ENCODE results near the gene B4GALT1.

The B4GALT1 gene

DNA sequence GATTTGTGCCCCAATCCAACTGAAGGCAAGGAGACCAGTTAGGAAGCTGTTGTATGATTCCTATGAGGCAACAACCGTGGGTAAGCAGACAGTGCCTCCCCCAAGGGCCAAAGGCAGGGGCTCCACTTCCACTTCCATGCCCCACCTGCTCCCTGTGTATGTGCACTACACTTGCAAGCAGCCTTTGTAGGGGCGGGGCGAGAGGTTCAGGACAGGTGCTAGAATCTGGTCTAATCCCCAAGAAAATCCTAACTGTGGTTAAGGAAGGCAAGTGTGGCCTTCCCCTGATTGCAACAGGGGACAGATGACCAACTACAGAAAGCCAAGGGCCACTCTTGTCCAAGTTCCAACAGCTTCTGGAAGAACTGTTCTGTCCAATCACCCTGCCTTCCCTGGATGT, 41.7 kb downstream of the B4GALT1 start:
- H3K9me3 ChIP-seq (ENCODE audit: insufficient read depth, low read depth, low read length) = no peaks in the 10 kb centered on the region
- WGBS = 91% methylated on average over 3 of the region's 3 CpGs
- no peaks in the 10 kb centered on the region for H3K27me3 ChIP-seq (ENCODE audit: insufficient read depth, low read length)
- H3K36me3 ChIP-seq (ENCODE audit: insufficient read depth, low read length) = no peaks in the 10 kb centered on the region; the same call in 1 of the 2 replicates
- no peak overlapping the region for H3K27ac ChIP-seq (ENCODE audit: low read depth, low read length)
- H3K4me3 ChIP-seq (ENCODE audit: low read length) = no peak overlapping the region
- no peaks in the 10 kb centered on the region for H3K4me1 ChIP-seq (ENCODE audit: insufficient read depth, low read length)
- H3K9ac ChIP-seq (ENCODE audit: low read depth, low read length) = no peak overlapping the region

DNA sequence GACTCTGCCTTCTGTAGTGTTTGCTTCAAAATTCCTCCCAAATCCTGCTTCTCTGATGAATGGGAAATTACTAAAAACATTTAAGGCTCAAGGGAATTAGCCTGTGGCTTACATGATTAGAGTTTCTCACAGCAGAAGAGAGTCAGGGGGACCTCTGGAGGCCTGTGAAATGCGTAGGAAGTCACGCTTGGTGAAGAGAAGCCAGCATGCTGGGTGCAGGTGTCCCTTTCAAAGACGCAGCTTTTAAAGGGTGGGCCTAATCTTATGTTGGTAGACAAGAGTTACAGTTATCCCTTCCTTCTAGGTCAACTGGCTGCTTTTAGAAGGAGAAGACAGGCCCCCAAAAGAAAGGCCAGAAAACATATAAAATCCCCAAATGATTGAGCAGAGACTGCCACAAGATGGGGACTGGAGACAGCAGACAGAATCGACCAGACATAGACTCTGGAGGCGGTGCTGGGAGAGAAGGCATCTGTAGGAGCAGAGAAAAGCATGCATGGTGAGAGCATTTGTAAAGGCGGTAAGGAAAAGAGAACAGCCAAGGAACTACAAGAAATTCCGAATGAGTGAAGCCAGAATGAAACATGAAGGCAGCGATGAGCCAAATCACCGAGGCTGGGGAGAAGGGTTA, 42.3 kb downstream of the B4GALT1 start:
- H3K9me3 ChIP-seq (ENCODE audit: insufficient read depth, low read depth, low read length) = no peaks in the 10 kb centered on the region
- no peaks in the 10 kb centered on the region; the same call in 1 of the 2 replicates for H3K36me3 ChIP-seq (ENCODE audit: insufficient read depth, low read length)
- 89% methylated on average over 9 of the region's 9 CpGs for WGBS
- H3K4me3 ChIP-seq (ENCODE audit: low read length) = no peak overlapping the region
- no peak overlapping the region for H3K27ac ChIP-seq (ENCODE audit: low read depth, low read length)
- no peaks in the 10 kb centered on the region for H3K4me1 ChIP-seq (ENCODE audit: insufficient read depth, low read length)
- H3K27me3 ChIP-seq (ENCODE audit: insufficient read depth, low read length) = no peaks in the 10 kb centered on the region
- no peak overlapping the region for H3K9ac ChIP-seq (ENCODE audit: low read depth, low read length)

DNA sequence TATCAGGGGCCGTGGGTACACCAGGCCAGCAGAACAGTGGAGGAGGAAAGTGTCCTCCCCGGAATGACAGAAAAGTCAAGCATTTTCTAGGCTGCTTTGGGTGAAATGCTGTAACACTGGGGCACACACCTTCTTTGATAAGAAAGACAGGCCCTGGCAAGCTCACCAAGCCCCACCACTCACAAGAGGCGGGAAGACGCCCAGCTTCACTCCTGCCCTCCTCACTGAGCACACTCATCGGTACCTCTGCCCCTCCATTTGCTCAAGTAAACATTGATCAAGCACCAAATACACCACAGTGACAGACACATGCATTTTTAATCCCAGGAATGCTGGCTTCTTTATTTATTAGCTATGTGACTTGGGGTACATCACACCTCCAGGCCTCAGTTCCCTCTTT, 43.1 kb downstream of the B4GALT1 start:
- no peak overlapping the region for H3K9ac ChIP-seq (ENCODE audit: low read depth, low read length)
- H3K4me1 ChIP-seq (ENCODE audit: insufficient read depth, low read length) = no peaks in the 10 kb centered on the region
- no peak overlapping the region for H3K4me3 ChIP-seq (ENCODE audit: low read length)
- 93% methylated on average over 5 of the region's 5 CpGs for WGBS
- no peaks in the 10 kb centered on the region; the same call in 1 of the 2 replicates for H3K36me3 ChIP-seq (ENCODE audit: insufficient read depth, low read length)
- no peaks in the 10 kb centered on the region for H3K9me3 ChIP-seq (ENCODE audit: insufficient read depth, low read depth, low read length)
- H3K27me3 ChIP-seq (ENCODE audit: insufficient read depth, low read length) = no peaks in the 10 kb centered on the region
- no peak overlapping the region for H3K27ac ChIP-seq (ENCODE audit: low read depth, low read length)

DNA sequence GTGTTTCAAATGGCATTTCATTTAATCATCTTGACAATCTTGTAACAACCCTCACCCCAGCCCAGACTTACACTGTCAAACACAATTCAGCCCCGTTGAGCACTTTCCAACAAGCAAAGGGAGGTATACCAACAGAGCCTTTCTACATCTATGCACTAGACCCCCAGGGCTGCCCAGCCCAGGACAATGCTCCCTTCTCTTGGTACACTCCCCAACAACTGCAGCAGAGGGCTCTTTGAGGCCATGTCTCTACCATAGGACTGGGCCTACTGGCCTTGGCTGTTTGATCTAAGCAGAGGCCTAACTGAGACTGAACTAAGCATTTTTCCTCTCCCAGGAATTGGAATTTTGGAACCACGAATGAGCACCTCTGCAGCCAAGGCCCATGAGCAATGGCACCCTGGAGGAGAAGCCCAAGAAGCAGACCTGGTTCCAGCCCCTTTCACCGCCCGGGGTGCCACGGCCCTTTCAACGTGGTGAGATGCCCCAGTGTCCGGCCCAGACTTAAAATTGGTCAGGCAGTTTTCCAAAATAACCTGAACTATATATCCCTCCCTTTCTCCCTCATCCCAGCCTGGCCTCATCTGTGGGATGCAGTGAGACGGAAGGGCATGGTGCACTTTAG, 43.6 kb downstream of the B4GALT1 start:
- Histone ChIP-seq H3K36me3 (ENCODE audit: insufficient read depth, low read length) (no peaks in the 10 kb centered on the region; the same call in 1 of the 2 replicates), H3K4me3 (ENCODE audit: low read length) (no peak overlapping the region), H3K27me3 (ENCODE audit: insufficient read depth, low read length) (no peaks in the 10 kb centered on the region), H3K9me3 (ENCODE audit: insufficient read depth, low read depth, low read length) (no peaks in the 10 kb centered on the region), H3K9ac (ENCODE audit: low read depth, low read length) (no peak overlapping the region), H3K4me1 (ENCODE audit: insufficient read depth, low read length) (no peaks in the 10 kb centered on the region), H3K27ac (ENCODE audit: low read depth, low read length) (no peak overlapping the region)
- WGBS = 95% methylated on average over 8 of the region's 8 CpGs

DNA sequence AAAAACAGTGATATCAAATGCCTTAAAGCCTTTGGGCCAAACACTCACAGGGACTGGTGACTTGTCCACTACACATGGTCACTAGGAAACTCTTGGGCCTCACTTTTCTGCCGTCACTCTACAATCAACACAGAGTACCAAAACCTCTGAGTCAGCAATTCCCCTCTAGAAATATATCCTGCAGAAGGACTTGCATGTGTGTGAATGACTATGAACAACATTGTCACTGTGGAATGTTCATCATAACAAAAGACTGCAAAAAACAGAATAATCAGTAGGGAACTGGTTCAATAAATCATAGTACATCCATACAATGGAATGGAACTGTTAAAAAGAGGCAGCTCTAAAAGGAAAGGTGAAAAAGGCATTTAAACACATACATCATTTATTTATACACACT, 46.5 kb downstream of the B4GALT1 start:
- Histone ChIP-seq H3K4me1 (ENCODE audit: insufficient read depth, low read length) (no peaks in the 10 kb centered on the region), H3K27ac (ENCODE audit: low read depth, low read length) (no peak overlapping the region), H3K4me3 (ENCODE audit: low read length) (no peak overlapping the region), H3K9me3 (ENCODE audit: insufficient read depth, low read depth, low read length) (no peaks in the 10 kb centered on the region), H3K27me3 (ENCODE audit: insufficient read depth, low read length) (no peaks in the 10 kb centered on the region), H3K9ac (ENCODE audit: low read depth, low read length) (no peak overlapping the region), H3K36me3 (ENCODE audit: insufficient read depth, low read length) (no peaks in the 10 kb centered on the region; the same call in 1 of the 2 replicates)
- 93% methylated on average over 1 of the region's 1 CpG for WGBS

DNA sequence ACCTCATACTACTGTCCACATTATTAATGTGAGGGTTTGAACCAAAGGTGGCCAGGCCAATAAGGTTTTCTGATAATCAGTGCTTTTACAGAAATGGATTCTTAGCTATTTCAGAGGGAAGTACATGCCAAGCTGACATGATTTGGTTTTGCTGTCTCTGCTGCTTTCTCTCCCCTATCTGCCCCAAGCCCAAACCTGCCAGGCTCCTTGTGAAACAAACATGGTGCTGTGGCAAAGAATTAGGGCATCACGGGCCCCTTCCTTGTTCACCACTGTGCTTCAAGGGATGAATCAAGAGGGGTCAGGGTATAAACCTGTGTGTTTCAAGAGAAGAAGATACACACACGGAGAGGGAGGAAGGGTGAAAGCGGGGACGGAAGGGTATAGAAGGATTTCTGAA, 49.3 kb downstream of the B4GALT1 start:
- 76% methylated on average over 4 of the region's 4 CpGs for WGBS
- Histone ChIP-seq H3K4me3 (ENCODE audit: low read length) (no peak overlapping the region), H3K27me3 (ENCODE audit: insufficient read depth, low read length) (no peaks in the 10 kb centered on the region), H3K27ac (ENCODE audit: low read depth, low read length) (no peak overlapping the region), H3K9ac (ENCODE audit: low read depth, low read length) (no peak overlapping the region), H3K4me1 (ENCODE audit: insufficient read depth, low read length) (no peaks in the 10 kb centered on the region), H3K9me3 (ENCODE audit: insufficient read depth, low read depth, low read length) (no peaks in the 10 kb centered on the region), H3K36me3 (ENCODE audit: insufficient read depth, low read length) (peaks cover 4% of the 10 kb centered on the region; the same call in 1 of the 2 replicates)

DNA sequence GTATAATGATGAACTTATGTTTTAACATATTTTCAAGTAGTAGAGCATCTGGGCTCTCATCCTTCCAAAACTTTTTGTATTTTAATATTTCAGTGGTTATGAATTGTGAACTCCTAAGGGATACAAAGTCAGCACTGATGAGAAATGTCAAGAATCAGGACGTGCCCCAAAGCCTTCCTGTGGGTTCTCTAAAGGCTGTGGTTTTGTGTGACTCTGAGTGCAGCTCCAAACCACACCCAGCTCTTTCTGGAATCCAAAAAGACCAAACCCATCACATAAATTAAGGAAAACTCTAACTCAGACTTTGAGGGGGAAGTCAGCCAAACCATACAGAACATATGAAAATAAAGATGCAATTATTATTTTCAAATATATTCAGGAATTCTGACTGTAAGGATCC, 49.8 kb downstream of the B4GALT1 start:
- no peak overlapping the region for H3K27ac ChIP-seq (ENCODE audit: low read depth, low read length)
- no peaks in the 10 kb centered on the region for H3K4me1 ChIP-seq (ENCODE audit: insufficient read depth, low read length)
- H3K36me3 ChIP-seq (ENCODE audit: insufficient read depth, low read length) = peaks cover 4% of the 10 kb centered on the region; the same call in 1 of the 2 replicates
- no peaks in the 10 kb centered on the region for H3K9me3 ChIP-seq (ENCODE audit: insufficient read depth, low read depth, low read length)
- no peaks in the 10 kb centered on the region for H3K27me3 ChIP-seq (ENCODE audit: insufficient read depth, low read length)
- WGBS = 80% methylated on average over 1 of the region's 1 CpG
- H3K9ac ChIP-seq (ENCODE audit: low read depth, low read length) = no peak overlapping the region
- H3K4me3 ChIP-seq (ENCODE audit: low read length) = no peak overlapping the region

DNA sequence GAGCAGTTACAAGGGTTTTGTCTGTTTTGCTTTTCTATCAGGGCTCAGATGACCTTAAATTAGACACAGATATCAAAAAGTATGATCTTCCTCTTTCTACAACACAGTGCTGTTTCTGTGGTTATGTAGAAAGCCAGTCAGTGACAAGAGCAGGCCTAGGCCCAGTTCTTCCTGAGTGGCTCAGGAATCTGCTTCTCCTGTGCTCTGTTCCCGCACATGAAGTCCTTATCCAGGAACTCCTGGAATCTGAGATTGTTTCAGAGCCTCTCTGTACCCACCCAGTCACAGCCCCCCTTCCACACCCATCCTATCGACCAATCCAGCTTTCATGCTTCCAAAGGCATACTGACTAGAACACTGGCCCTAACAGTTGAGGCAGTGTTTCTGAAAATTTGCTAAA, 50.3 kb downstream of the B4GALT1 start:
- no peaks in the 10 kb centered on the region for H3K9me3 ChIP-seq (ENCODE audit: insufficient read depth, low read depth, low read length)
- H3K4me3 ChIP-seq (ENCODE audit: low read length) = no peak overlapping the region
- peaks cover 3% of the 10 kb centered on the region for H3K4me1 ChIP-seq (ENCODE audit: insufficient read depth, low read length)
- no peak overlapping the region for H3K9ac ChIP-seq (ENCODE audit: low read depth, low read length)
- no peak overlapping the region for H3K27ac ChIP-seq (ENCODE audit: low read depth, low read length)
- WGBS = 81% methylated on average over 2 of the region's 2 CpGs
- H3K36me3 ChIP-seq (ENCODE audit: insufficient read depth, low read length) = peaks cover 4% of the 10 kb centered on the region; the same call in 1 of the 2 replicates
- no peaks in the 10 kb centered on the region for H3K27me3 ChIP-seq (ENCODE audit: insufficient read depth, low read length)

DNA sequence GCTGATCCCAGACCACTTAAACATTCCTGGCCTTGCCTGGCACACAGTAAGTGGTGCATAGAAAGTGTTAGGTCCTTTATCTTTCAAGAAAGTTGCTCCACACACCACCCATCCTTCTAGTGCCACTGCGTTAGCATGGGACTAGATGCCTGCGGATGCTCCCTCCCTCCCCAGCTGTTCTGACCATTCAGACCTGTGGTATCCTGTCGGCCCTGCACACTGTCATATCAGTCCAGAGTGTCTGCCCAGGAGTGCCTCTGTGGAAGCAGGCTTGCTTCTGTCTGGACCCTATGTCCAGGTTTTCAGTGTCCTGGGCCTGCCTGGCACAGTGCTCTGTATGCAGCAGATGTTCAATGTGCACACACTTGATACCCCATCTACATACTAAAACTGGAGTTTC, 52.4 kb downstream of the B4GALT1 start:
- Histone ChIP-seq H3K9me3 (ENCODE audit: insufficient read depth, low read depth, low read length) (no peaks in the 10 kb centered on the region), H3K27ac (ENCODE audit: low read depth, low read length) (no peak overlapping the region), H3K36me3 (ENCODE audit: insufficient read depth, low read length) (peaks cover 4% of the 10 kb centered on the region; the same call in 1 of the 2 replicates), H3K4me3 (ENCODE audit: low read length) (no peak overlapping the region), H3K4me1 (ENCODE audit: insufficient read depth, low read length) (peaks cover 6% of the 10 kb centered on the region), H3K9ac (ENCODE audit: low read depth, low read length) (no peak overlapping the region), H3K27me3 (ENCODE audit: insufficient read depth, low read length) (no peaks in the 10 kb centered on the region)
- WGBS = 90% methylated on average over 3 of the region's 3 CpGs

DNA sequence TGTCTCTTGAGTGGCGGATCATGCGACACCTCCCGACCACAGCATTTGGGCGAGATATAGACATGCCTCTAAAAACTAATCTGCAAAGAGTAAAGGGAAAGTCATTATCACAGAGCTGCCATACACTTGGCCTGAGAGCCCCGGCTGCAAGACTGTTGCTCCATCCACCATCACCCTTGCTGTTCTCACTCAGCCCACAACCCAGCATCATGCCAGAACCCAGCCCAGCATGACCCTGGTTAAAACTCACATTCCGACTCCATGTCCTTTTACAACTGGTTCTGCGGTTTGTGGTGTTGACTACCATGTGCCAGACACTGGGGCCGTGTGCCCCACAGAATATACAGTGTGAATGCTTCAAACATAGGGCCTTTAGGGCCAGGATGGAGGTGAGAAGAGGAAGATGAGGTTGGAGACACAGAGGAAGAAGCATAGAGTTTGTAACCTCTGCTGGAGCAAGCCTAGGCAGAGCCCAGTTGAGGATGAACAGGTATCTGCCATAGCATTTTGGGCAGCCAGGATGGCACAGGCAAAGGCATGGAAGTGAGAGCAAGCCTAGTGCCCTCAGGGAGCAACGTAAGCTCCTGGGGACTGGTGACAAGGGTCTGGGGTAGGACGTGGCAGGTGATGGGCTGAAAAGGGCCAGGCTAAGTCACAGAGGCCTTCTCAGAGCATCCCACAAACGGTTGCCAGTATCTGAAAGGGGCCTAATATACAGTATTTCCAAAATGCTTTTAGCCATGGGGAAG, 53.2 kb downstream of the B4GALT1 start:
- Histone ChIP-seq H3K9ac (ENCODE audit: low read depth, low read length) (no peak overlapping the region), H3K9me3 (ENCODE audit: insufficient read depth, low read depth, low read length) (no peaks in the 10 kb centered on the region), H3K27me3 (ENCODE audit: insufficient read depth, low read length) (no peaks in the 10 kb centered on the region), H3K36me3 (ENCODE audit: insufficient read depth, low read length) (peaks cover 4% of the 10 kb centered on the region; the same call in 1 of the 2 replicates), H3K27ac (ENCODE audit: low read depth, low read length) (no peak overlapping the region), H3K4me1 (ENCODE audit: insufficient read depth, low read length) (peaks cover 6% of the 10 kb centered on the region), H3K4me3 (ENCODE audit: low read length) (no peak overlapping the region)
- 94% methylated on average over 11 of the region's 11 CpGs for WGBS

DNA sequence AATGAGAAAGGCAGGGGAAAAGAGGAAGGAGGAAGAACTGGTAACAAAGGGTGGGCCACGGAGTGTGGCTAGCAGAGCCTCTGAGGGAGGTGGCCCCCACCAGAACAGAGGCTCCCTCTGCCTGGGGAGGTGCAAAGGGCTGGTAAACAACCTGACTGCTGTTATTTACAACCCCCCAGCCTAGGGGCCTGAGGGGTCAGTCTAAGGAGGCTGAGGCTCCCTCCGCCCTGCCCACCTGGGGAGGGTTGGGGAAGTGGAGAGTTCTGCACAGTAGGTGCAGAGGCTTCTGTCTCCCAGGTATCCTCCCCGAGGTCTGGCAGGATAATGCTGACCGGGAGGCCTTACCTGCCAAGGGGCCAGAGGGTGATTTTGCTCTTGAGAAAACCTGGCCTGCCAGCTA, 55.0 kb downstream of the B4GALT1 start:
- Histone ChIP-seq H3K27ac (ENCODE audit: low read depth, low read length) (no peak overlapping the region), H3K9me3 (ENCODE audit: insufficient read depth, low read depth, low read length) (no peaks in the 10 kb centered on the region)
- 73% methylated on average over 4 of the region's 4 CpGs for WGBS

More for the DNA sequence above, 55.0 kb downstream of the B4GALT1 start:
- no peaks in the 10 kb centered on the region for H3K27me3 ChIP-seq (ENCODE audit: insufficient read depth, low read length)
- peaks cover 4% of the 10 kb centered on the region; the same call in 1 of the 2 replicates for H3K36me3 ChIP-seq (ENCODE audit: insufficient read depth, low read length)
- peaks cover 13% of the 10 kb centered on the region for H3K4me1 ChIP-seq (ENCODE audit: insufficient read depth, low read length)
- H3K4me3 ChIP-seq (ENCODE audit: low read length) = no peak overlapping the region
- H3K9ac ChIP-seq (ENCODE audit: low read depth, low read length) = no peak overlapping the region; the same call in 1 of the 2 replicates
